Measurements from ENCODE around the gene UBA6.

UBA6 gene

DNA sequence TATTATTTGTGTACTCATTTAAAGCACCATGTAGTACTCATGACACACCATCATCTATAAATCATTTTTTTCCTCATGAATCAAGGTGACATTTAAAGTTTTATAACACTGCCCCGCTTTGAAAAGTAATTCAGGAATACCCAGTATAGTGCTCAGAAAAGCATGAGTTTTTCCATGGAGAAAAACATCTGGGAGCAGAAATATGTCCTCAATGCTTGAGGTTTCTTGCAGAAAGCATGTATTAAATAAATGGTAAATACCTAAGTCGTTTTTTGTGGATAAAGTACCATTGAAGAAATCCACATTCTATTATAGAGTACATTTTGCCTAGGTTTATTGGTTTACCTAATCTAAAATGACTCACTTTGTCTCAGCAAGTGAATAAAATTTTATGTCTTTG lies 66.2 kb downstream of the UBA6 start:
- Histone ChIP-seq H3K4me3 (ENCODE audit: low read depth in 1 of 2, low read length in 2 of 2) (no peak overlapping the region), H3K36me3 (ENCODE audit: insufficient read depth, low read length) (peaks cover 83% of the 10 kb centered on the region), H2AFZ (ENCODE audit: low read depth, low read length) (no peak overlapping the region), H3K9ac (ENCODE audit: low read depth, low read length) (no peak overlapping the region), H3K9me3 (ENCODE audit: insufficient read depth, low read length, severe bottlenecking) (peaks cover 6% of the 10 kb centered on the region), H3K4me1 (ENCODE audit: insufficient read depth, low read length) (no peaks in the 10 kb centered on the region), H4K20me1 (ENCODE audit: insufficient read depth, low read length) (no peaks in the 10 kb centered on the region), H3K79me2 (ENCODE audit: insufficient read depth, low read length) (no peaks in the 10 kb centered on the region), H3K27me3 (ENCODE audit: insufficient read depth, low read length, poor library complexity) (no peaks in the 10 kb centered on the region), H3K27ac (ENCODE audit: low read length) (no peak overlapping the region), H3K4me2 (ENCODE audit: insufficient read depth, low read length) (no peak overlapping the region)
- ATAC-seq (ENCODE audit: insufficient read depth, low read depth) = no peak
- DNase-seq = no peak
- TF ChIP-seq EZH2 (IDR thresholded peaks at IDR 0.05; ENCODE audit: borderline replicate concordance, low read depth, low read length, severe bottlenecking) = no peak

DNA sequence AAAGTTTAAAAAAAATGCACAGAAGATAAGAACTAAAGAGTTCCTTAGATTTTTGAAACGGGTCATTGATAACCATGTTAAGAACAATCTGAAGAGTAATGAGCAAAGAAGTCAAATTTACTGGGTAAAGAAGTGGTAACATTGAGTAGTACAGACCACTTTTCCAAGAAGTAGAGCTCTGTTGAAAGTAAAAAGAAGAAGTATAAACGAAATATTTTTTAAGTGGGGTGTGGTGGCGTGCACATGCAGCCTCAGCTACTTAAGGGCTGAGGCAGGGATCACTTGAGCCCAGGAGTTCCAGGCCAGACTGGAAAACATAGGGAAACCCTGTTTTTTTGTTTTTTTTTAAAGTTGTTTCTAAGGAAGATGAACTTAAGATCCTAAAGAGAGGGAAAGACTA lies 68.5 kb downstream of the UBA6 start:
- H3K27ac ChIP-seq (ENCODE audit: low read length) = no peak overlapping the region
- H3K4me3 ChIP-seq (ENCODE audit: low read depth in 1 of 2, low read length in 2 of 2) = no peak overlapping the region
- TF ChIP-seq, protein P1, sequence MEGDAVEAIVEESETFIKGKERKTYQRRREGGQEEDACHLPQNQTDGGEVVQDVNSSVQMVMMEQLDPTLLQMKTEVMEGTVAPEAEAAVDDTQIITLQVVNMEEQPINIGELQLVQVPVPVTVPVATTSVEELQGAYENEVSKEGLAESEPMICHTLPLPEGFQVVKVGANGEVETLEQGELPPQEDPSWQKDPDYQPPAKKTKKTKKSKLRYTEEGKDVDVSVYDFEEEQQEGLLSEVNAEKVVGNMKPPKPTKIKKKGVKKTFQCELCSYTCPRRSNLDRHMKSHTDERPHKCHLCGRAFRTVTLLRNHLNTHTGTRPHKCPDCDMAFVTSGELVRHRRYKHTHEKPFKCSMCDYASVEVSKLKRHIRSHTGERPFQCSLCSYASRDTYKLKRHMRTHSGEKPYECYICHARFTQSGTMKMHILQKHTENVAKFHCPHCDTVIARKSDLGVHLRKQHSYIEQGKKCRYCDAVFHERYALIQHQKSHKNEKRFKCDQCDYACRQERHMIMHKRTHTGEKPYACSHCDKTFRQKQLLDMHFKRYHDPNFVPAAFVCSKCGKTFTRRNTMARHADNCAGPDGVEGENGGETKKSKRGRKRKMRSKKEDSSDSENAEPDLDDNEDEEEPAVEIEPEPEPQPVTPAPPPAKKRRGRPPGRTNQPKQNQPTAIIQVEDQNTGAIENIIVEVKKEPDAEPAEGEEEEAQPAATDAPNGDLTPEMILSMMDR (IDR thresholded peaks at IDR 0.05; ENCODE audit: borderline replicate concordance, extremely low read depth, low read length, poor library complexity, severe bottlenecking) = no peak
- peaks cover 83% of the 10 kb centered on the region for H3K36me3 ChIP-seq (ENCODE audit: insufficient read depth, low read length)
- H2AFZ ChIP-seq (ENCODE audit: low read depth, low read length) = no peak overlapping the region
- no peaks in the 10 kb centered on the region for H3K79me2 ChIP-seq (ENCODE audit: insufficient read depth, low read length)
- H3K9me3 ChIP-seq (ENCODE audit: insufficient read depth, low read length, severe bottlenecking) = no peaks in the 10 kb centered on the region
- no peak overlapping the region for H3K4me2 ChIP-seq (ENCODE audit: insufficient read depth, low read length)
- H3K9ac ChIP-seq (ENCODE audit: low read depth, low read length) = no peak overlapping the region
- ATAC-seq (ENCODE audit: insufficient read depth, low read depth) (no peak), DNase-seq (no peak)
- no peaks in the 10 kb centered on the region for H3K4me1 ChIP-seq (ENCODE audit: insufficient read depth, low read length)
- no peaks in the 10 kb centered on the region for H4K20me1 ChIP-seq (ENCODE audit: insufficient read depth, low read length)
- H3K27me3 ChIP-seq (ENCODE audit: insufficient read depth, low read length, poor library complexity) = no peaks in the 10 kb centered on the region

DNA sequence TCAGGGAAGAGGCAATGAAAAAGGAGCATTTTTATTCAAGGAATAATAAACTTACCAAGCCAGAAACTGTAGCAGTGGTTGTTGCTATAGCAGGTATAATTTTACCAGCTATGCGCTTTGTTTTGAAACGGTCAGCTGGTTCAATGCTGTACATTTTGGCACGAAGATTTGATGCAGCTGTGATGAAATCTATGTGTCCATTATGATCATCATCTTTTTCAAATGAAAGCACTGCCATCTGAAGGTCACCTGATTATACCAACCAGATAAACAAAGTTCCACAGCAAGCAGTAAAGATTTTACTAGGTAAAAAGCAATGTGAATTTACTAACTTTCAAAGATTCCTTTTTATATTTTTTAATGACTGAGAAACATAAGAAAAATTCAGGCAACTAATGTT lies 76.0 kb downstream of the UBA6 start:
- Histone ChIP-seq H3K4me3 (ENCODE audit: low read depth in 1 of 2, low read length in 2 of 2) (no peak overlapping the region), H3K36me3 (ENCODE audit: insufficient read depth, low read length) (peaks cover 86% of the 10 kb centered on the region), H2AFZ (ENCODE audit: low read depth, low read length) (no peak overlapping the region), H3K9ac (ENCODE audit: low read depth, low read length) (no peak overlapping the region), H4K20me1 (ENCODE audit: insufficient read depth, low read length) (no peaks in the 10 kb centered on the region), H3K4me2 (ENCODE audit: insufficient read depth, low read length) (no peak overlapping the region), H3K9me3 (ENCODE audit: insufficient read depth, low read length, severe bottlenecking) (no peaks in the 10 kb centered on the region), H3K27me3 (ENCODE audit: insufficient read depth, low read length, poor library complexity) (no peaks in the 10 kb centered on the region), H3K79me2 (ENCODE audit: insufficient read depth, low read length) (no peaks in the 10 kb centered on the region), H3K4me1 (ENCODE audit: insufficient read depth, low read length) (no peaks in the 10 kb centered on the region), H3K27ac (ENCODE audit: low read length) (no peak overlapping the region)
- TF ChIP-seq, protein P1 (IDR thresholded peaks at IDR 0.05; ENCODE audit: borderline replicate concordance, extremely low read depth, low read length, poor library complexity, severe bottlenecking) = no peak
- no peak for TF ChIP-seq EZH2 (IDR thresholded peaks at IDR 0.05; ENCODE audit: borderline replicate concordance, low read depth, low read length, severe bottlenecking)
- ATAC-seq (ENCODE audit: insufficient read depth, low read depth) (no peak), DNase-seq (no peak)

- Histone ChIP-seq H3K4me2 (ENCODE audit: insufficient read depth, low read length) (no peak overlapping the region), H3K27me3 (ENCODE audit: insufficient read depth, low read length, poor library complexity) (no peaks in the 10 kb centered on the region), H4K20me1 (ENCODE audit: insufficient read depth, low read length) (no peaks in the 10 kb centered on the region), H3K4me3 (ENCODE audit: low read depth in 1 of 2, low read length in 2 of 2) (no peak overlapping the region), H3K36me3 (ENCODE audit: insufficient read depth, low read length) (peaks cover 70% of the 10 kb centered on the region), H3K79me2 (ENCODE audit: insufficient read depth, low read length) (no peaks in the 10 kb centered on the region), H2AFZ (ENCODE audit: low read depth, low read length) (no peak overlapping the region), H3K27ac (ENCODE audit: low read length) (no peak overlapping the region), H3K9me3 (ENCODE audit: insufficient read depth, low read length, severe bottlenecking) (peaks cover 4% of the 10 kb centered on the region), H3K4me1 (ENCODE audit: insufficient read depth, low read length) (no peaks in the 10 kb centered on the region), H3K9ac (ENCODE audit: low read depth, low read length) (no peak overlapping the region)
- ATAC-seq (ENCODE audit: insufficient read depth, low read depth) (no peak), DNase-seq (no peak)
- TF ChIP-seq EZH2 (IDR thresholded peaks at IDR 0.05; ENCODE audit: borderline replicate concordance, low read depth, low read length, severe bottlenecking) = no peak
- TF ChIP-seq, protein P1 (IDR thresholded peaks at IDR 0.05; ENCODE audit: borderline replicate concordance, extremely low read depth, low read length, poor library complexity, severe bottlenecking) = no peak
Observed at GRCh38 chr4:67616478-67616877, 84.5 kb downstream of the UBA6 start.
